NCI-H82 (cell line): ENCODE results near the gene CFAP100.

Experiments used
- DNase-seq: peaks from one replicate; lab custom pipeline; 2025; lab: John Stamatoyannopoulos, UW

CFAP100 gene

GRCh38 chr3:126402178-126402577, 7.5 kb downstream of the CFAP100 start:
- DNase-seq: no peak

- DNase-seq: peak; percentile 28
Measured at GRCh38 chr3:126402666-126403302, 8.1 kb downstream of the CFAP100 start.

GRCh38 chr3:126406389-126407296, 11.9 kb downstream of the CFAP100 start:
- no peak for DNase-seq

- DNase-seq: no peak
Measured at GRCh38 chr3:126407412-126408044, 12.8 kb downstream of the CFAP100 start.

GRCh38 chr3:126408099-126408498, 13.4 kb downstream of the CFAP100 start:
- no peak for DNase-seq

GRCh38 chr3:126412841-126413692, 18.4 kb downstream of the CFAP100 start:
- no peak for DNase-seq

- DNase-seq: no peak
Measured at GRCh38 chr3:126413693-126414080, 19.0 kb downstream of the CFAP100 start.

- DNase-seq: no peak
Measured at GRCh38 chr3:126414406-126414805, 19.7 kb downstream of the CFAP100 start.

GRCh38 chr3:126414961-126415660, 20.4 kb downstream of the CFAP100 start:
- no peak for DNase-seq

- no peak for DNase-seq
Measured at GRCh38 chr3:126415661-126416591, 21.2 kb downstream of the CFAP100 start.

- no peak for DNase-seq
Measured at GRCh38 chr3:126416943-126417342, 22.2 kb downstream of the CFAP100 start.

GRCh38 chr3:126417515-126417914, 22.8 kb downstream of the CFAP100 start:
- no peak for DNase-seq

GRCh38 chr3:126417981-126418530, 23.3 kb downstream of the CFAP100 start:
- DNase-seq: no peak

- DNase-seq: no peak
Measured at GRCh38 chr3:126418661-126419131, 24.0 kb downstream of the CFAP100 start.

GRCh38 chr3:126419151-126419703, 24.5 kb downstream of the CFAP100 start:
- no peak for DNase-seq

GRCh38 chr3:126419886-126420786, 25.4 kb downstream of the CFAP100 start:
- DNase-seq: no peak

GRCh38 chr3:126421573-126422119, 26.9 kb downstream of the CFAP100 start:
- DNase-seq: no peak

- no peak for DNase-seq
Measured at GRCh38 chr3:126422121-126422520, 27.4 kb downstream of the CFAP100 start.
